HepG2 (cell line): ENCODE results near the gene PLB1. TPM values are rescaled to one million over a fixed set of nuclear protein-coding genes. Genes with fewer than 3 reads are reported as not detected.

Experiments used
- ATAC-seq: fragments of 200-7000 bp; cut with Tn5 transposase; 3 replicates; pipeline ENCODE4 v1.9.1; 2020; ENCODE audit warnings: mild to moderate bottlenecking, moderate library complexity
- BruUV-seq: library from RNA; stranded (reverse); fragments of 400-500 nt; replicated peaks from 2 replicates; lab custom pipeline; 2021; lab: Mats Ljungman, UMichigan
- CTCF ChIA-PET: fragments of 300-600 bp; formaldehyde crosslinking; extraction: SDS; loops from one replicate; lab custom pipeline; 2021; ENCODE audit warnings: low total read pairs, inconsistent platforms, low intra/inter-chr PET ratio; lab: Yijun Ruan, JAX
- POLR2A ChIA-PET: fragments of 350-600 bp; sonication (Branson Sonifier 250); formaldehyde crosslinking; loops from one replicate; lab custom pipeline; 2020; ENCODE audit warnings: antibody characterized with exemption, inconsistent platforms; lab: Yijun Ruan, JAX
- DNase-seq: peaks from one replicate; pipeline ENCODE4 v3.0.0-alpha.2; 2015; ENCODE audit warnings: low spot score
- FAIRE-seq: peaks from 3 replicates; lab custom pipeline; 2011; peaks lifted over from hg19 to GRCh38; lab: Jason Lieb, UNC
- H2AFZ ChIP-seq: one replicate; pipeline ENCODE4 v1.6.1; 2011; ENCODE audit warnings: low read length, inconsistent platforms
- H3K27ac ChIP-seq: fragments of 300-600 bp; 3 replicates; pipeline ENCODE4 v1.8.0; 2011; ENCODE audit warnings: mixed run types, mild to moderate bottlenecking, mixed read lengths, low read length, inconsistent platforms; ENCODE audit not compliant: insufficient read depth; ENCODE audit errors: extremely low read length
- H3K27me3 ChIP-seq, 2 experiments: fragments of 200-600 bp in 1 of 2; 2 replicates in 1 of 2; 3 replicates in 1 of 2; pipeline versions ENCODE4 v1.6.0 to v1.8.0; 2011; ENCODE audit warnings: low read length in 2 of 2, mild to moderate bottlenecking in 2 of 2, moderate library complexity in 2 of 2, inconsistent platforms in 1 of 2; ENCODE audit not compliant: insufficient read depth in 2 of 2, control insufficient read depth in 1 of 2
- H3K36me3 ChIP-seq, 2 experiments: fragments of 200-600 bp in 1 of 2; replicated peaks in 1 of 2; 2 replicates in 1 of 2; 3 replicates in 1 of 2; pipeline versions ENCODE4 v1.5.1 to v1.8.0; 2011; ENCODE audit warnings: low read length in 2 of 2, inconsistent platforms in 1 of 2; ENCODE audit not compliant: insufficient read depth in 2 of 2, control insufficient read depth in 1 of 2
- H3K4me1 ChIP-seq: 2 replicates; pipeline ENCODE4 v1.5.1; 2012; ENCODE audit warnings: low read length, inconsistent platforms; ENCODE audit not compliant: insufficient read depth
- H3K4me2 ChIP-seq: 2 replicates; pipeline ENCODE4 v1.6.0; 2011; ENCODE audit warnings: low read depth, low read length, inconsistent platforms
- H3K4me3 ChIP-seq, 3 experiments: fragments of 200-600 bp in 1 of 3; sonication (generic), shearing (Covaris generic) in 1 of 3; replicated peaks in 1 of 3; 2 replicates each; pipeline ENCODE4 v1.5.1; 2011 to 2016; ENCODE audit warnings: low read length in 3 of 3, inconsistent platforms in 2 of 3, low read depth in 2 of 3, mild to moderate bottlenecking in 2 of 3, control low read depth in 1 of 3, mixed read lengths in 1 of 3; ENCODE audit not compliant: insufficient read depth in 1 of 3
- H3K79me2 ChIP-seq: one replicate; pipeline ENCODE4 v1.6.1; 2011; ENCODE audit warnings: low read length, inconsistent platforms; ENCODE audit not compliant: insufficient read depth
- H3K9ac ChIP-seq: 2 replicates; pipeline ENCODE4 v1.6.0; 2011; ENCODE audit warnings: mild to moderate bottlenecking, low read depth, low read length, inconsistent platforms; ENCODE audit not compliant: insufficient read depth
- H3K9me3 ChIP-seq: 2 replicates; pipeline ENCODE4 v1.5.1; 2012; ENCODE audit warnings: mild to moderate bottlenecking, low read length
- H4K20me1 ChIP-seq: 2 replicates; pipeline ENCODE4 v1.6.0; 2011; ENCODE audit warnings: inconsistent platforms, mild to moderate bottlenecking, low read length, moderate library complexity; ENCODE audit not compliant: insufficient read depth
- ETV5 ChIP-seq: IDR thresholded peaks from 2 replicates; pipeline ENCODE4 v1.6.1; 2018; ENCODE audit warnings: missing biosample characterization, missing genetic modification reagents, inconsistent platforms, borderline replicate concordance
- NFKB2 ChIP-seq: sonication (generic); formaldehyde crosslinking; IDR thresholded peaks from 2 replicates; pipeline ENCODE4 v1.4.0; 2020; ENCODE audit warnings: missing genetic modification reagents, borderline replicate concordance
- PRDM4 ChIP-seq: sonication (generic); formaldehyde crosslinking; IDR thresholded peaks from 2 replicates; pipeline ENCODE4 v1.9.0; 2021; ENCODE audit warnings: missing genetic modification reagents, borderline replicate concordance
- ZBED4 ChIP-seq: sonication (generic); formaldehyde crosslinking; IDR thresholded peaks from 2 replicates; pipeline ENCODE4 v1.4.0; 2020; ENCODE audit warnings: missing genetic modification reagents, borderline replicate concordance
- ZBTB20 ChIP-seq: sonication (generic); formaldehyde crosslinking; IDR thresholded peaks from 2 replicates; pipeline ENCODE4 v1.8.1; 2023; ENCODE audit warnings: missing genetic modification reagents, low read depth, mild to moderate bottlenecking, borderline replicate concordance
- ZNF10 ChIP-seq: sonication (generic); formaldehyde crosslinking; IDR thresholded peaks from 2 replicates; pipeline ENCODE4 v1.4.0; 2020; ENCODE audit warnings: mild to moderate bottlenecking, low read depth, missing genetic modification reagents, borderline replicate concordance
- ZNF180 ChIP-seq: sonication (generic); formaldehyde crosslinking; IDR thresholded peaks from 2 replicates; pipeline ENCODE4 v1.4.0; 2020; ENCODE audit warnings: low read depth, missing genetic modification reagents, borderline replicate concordance
- ZNF232 ChIP-seq: sonication (generic); formaldehyde crosslinking; IDR thresholded peaks from 2 replicates; pipeline ENCODE4 v1.4.0; 2020; ENCODE audit warnings: missing genetic modification reagents, borderline replicate concordance
- ZNF572 ChIP-seq: sonication (generic); formaldehyde crosslinking; IDR thresholded peaks from 2 replicates; pipeline ENCODE4 v1.5.1; 2020; ENCODE audit warnings: mild to moderate bottlenecking, missing genetic modification reagents
- ZZZ3 ChIP-seq: sonication (generic); formaldehyde crosslinking; IDR thresholded peaks from 2 replicates; pipeline ENCODE4 v1.4.0; 2020; ENCODE audit warnings: missing genetic modification reagents, mild to moderate bottlenecking, borderline replicate concordance
- WGBS: methylation state at CpG from one replicate; pipeline ENCODE4 v1.1.6; 2017; ENCODE audit warnings: low lambda C conversion rate; 5-methylcytosine and 5-hydroxymethylcytosine counted together
- in situ Hi-C: cut with HindIII; loops from 2 replicates; pipeline ENCODE4 v1.10.0; 2017; ENCODE audit warnings: low pct_unique_long_range_greater_than_20kb; ENCODE audit not compliant: extremely low pct_ligation_motif_present
- intact Hi-C: fragments of 100-400 bp; cut with micrococcal nuclease; formaldehyde crosslinking; loops from one replicate; pipeline ENCODE4 v1.10.0; 2022; ENCODE audit not compliant: unreplicated experiment
- polyA plus RNA-seq, 8 experiments: library from polyadenylated mRNA; depleted of rRNA in 3 of 8; stranded (reverse) in 7 of 8; unstranded in 1 of 8; fragments of >200 nt; fragmentation: Illumina TruSeq in 4 of 8; extraction: Trizol in 4 of 8; gene quantifications; 2 replicates each; pipeline versions ENCODE4 v1.2.1 to v1.2.3, GENCODE V29; 2011 to 2016; ENCODE audit warnings: low read depth in 4 of 8, missing spikeins in 1 of 8, mixed read lengths in 1 of 8; ENCODE audit not compliant: insufficient read depth in 1 of 8
- total RNA-seq, 5 experiments: library from RNA; depleted of rRNA; stranded (reverse); fragments of >200 nt; fragmentation: Illumina TruSeq; extraction: Trizol; gene quantifications; 2 replicates each; pipeline ENCODE4 v1.2.3, GENCODE V29; 2016; ENCODE audit warnings: low read depth in 1 of 5

PLB1 gene
- total and polyA plus RNA-seq, 2 of the 13 experiments (the other 11 are each of a cell fraction or from before 2014, with no cell fraction given): 0.20 to 1.8 TPM

GRCh38 chr2:28578774-28579173 is 82.9 kb downstream of the PLB1 start (continued):
- TF ChIP-seq ZNF10 (CRISPR knock-in tag) (no peak), ZNF232 (CRISPR knock-in tag) (no peak), ETV5 (CRISPR knock-in tag) (no peak), ZBED4 (CRISPR knock-in tag) (no peak)
- TF ChIP-seq, all 625 proteins: peak for 0

GRCh38 chr2:28579606-28580005 is 83.7 kb downstream of the PLB1 start:
- H3K36me3 ChIP-seq: no peaks in the 10 kb centered on the region
- BruUV-seq: no TSS peak
- no peaks in the 10 kb centered on the region for H3K79me2 ChIP-seq
- in situ Hi-C loops: no loop called here
- ATAC-seq: no peak
- no peak for DNase-seq
- H3K4me1 ChIP-seq: peaks cover 12% of the 10 kb centered on the region
- no peak for FAIRE-seq
- CTCF ChIA-PET: no interaction called here
- no peak overlapping the region for H3K4me2 ChIP-seq
- no peak overlapping the region for H3K27ac ChIP-seq
- peaks cover 2 to 43% of the 10 kb centered on the region in 2 experiments; a peak in 3 of 5 replicates for H3K27me3 ChIP-seq
- H3K9me3 ChIP-seq: no peaks in the 10 kb centered on the region
- intact Hi-C loops: no loop called here
- no peaks in the 10 kb centered on the region for H4K20me1 ChIP-seq
- H3K4me3 ChIP-seq: no peak overlapping the region
- H3K9ac ChIP-seq: no peak overlapping the region
- POLR2A ChIA-PET: no interaction called here
- WGBS: 31% methylated on average over 3 of the region's 3 CpGs
- H2AFZ ChIP-seq: no peak overlapping the region
- TF ChIP-seq ZBTB20 (CRISPR knock-in tag) (no peak), ZZZ3 (CRISPR knock-in tag) (no peak), PRDM4 (CRISPR knock-in tag) (no peak), ZNF572 (CRISPR knock-in tag) (no peak), ZNF180 (no peak), NFKB2 (CRISPR knock-in tag) (no peak)
